GM12892 (cell line): ENCODE data around the gene SPECC1L.
"Not testable (repeated sequence)": the region's sequence is repeated elsewhere in the genome, so short reads cannot be mapped to it uniquely, and the experiment has no call there.

Source experiments
- POLR2A ChIP-seq: IDR thresholded peaks from 2 replicates; pipeline ENCODE4 v1.6.1; 2011; ENCODE audit warnings: low read depth, low read length, control low read depth
- POLR2AphosphoS5 ChIP-seq: IDR thresholded peaks from 2 replicates; pipeline ENCODE4 v1.6.1; 2011; ENCODE audit warnings: low read depth, low read length, control low read depth

DNA sequence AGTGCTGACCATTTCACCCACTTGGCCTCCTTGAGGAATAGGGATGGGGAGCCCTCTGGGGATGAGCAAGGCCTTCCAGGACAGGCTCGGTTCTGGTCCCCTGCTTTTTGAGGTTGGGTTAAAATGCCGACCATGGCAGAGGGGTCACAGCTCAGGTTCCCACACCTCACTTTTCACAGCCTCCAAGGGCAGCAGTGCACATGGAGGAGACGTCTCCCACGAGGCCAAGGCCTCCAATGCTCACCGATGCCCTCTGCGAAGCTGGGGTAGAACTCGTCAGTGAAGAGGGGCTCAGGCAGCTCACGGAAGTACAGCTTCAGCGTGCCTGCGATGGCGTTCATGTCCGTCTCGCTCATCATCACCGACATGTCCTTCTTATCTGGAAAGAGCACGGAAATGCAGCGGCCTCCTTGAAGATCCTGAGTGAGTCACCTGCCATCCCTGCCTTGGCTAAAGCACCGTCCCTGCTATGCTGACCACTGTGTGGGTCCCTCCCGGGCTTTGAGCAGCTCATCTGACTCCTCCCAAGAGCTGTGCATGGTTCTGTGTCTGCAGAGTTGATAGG is 8.4 kb upstream of the SPECC1L start:
- TF ChIP-seq POLR2AphosphoS5, POLR2A: not testable (repeated sequence)
